ENCODE results near the gene HTR3A. TPM values are rescaled to one million over a fixed set of nuclear protein-coding genes. Genes with fewer than 3 reads are reported as not detected.

The HTR3A gene
- total RNA-seq, 1 donor from 2014 or later, result 0.27 TPM

GRCh38 chr11:114027926-114028325 lies 53.0 kb downstream of the HTR3A start:
- no peaks in the 10 kb centered on the region for H3K36me3 Mint-ChIP-seq
- TF ChIP-seq CTCF (conservative IDR thresholded peaks at IDR 0.05), result no peak
- no peak for DNase-seq (ENCODE audit: extremely low spot score, unreplicated experiment)
- H3K27me3 Mint-ChIP-seq, result peaks cover 65% of the 10 kb centered on the region
- no peaks in the 10 kb centered on the region for H3K4me1 Mint-ChIP-seq (ENCODE audit: unreplicated experiment)
- H3K9me3 Mint-ChIP-seq, result no peaks in the 10 kb centered on the region
- H3K27ac Mint-ChIP-seq, result no peak overlapping the region
- H3K4me3 Mint-ChIP-seq, result no peak overlapping the region

- Mint-ChIP-seq H3K27ac (no peak overlapping the region), H3K27me3 (peaks cover 68% of the 10 kb centered on the region), H3K4me1 (ENCODE audit: unreplicated experiment) (peaks cover 2% of the 10 kb centered on the region), H3K36me3 (no peaks in the 10 kb centered on the region), H3K4me3 (no peak overlapping the region), H3K9me3 (no peaks in the 10 kb centered on the region)
- no peak for TF ChIP-seq CTCF (conservative IDR thresholded peaks at IDR 0.05)
- DNase-seq (ENCODE audit: extremely low spot score, unreplicated experiment), result no peak
These were observed 56.5 kb downstream of the HTR3A start for GRCh38 chr11:114031246-114031966.

- no peak for TF ChIP-seq CTCF (conservative IDR thresholded peaks at IDR 0.05)
- Mint-ChIP-seq H3K4me3 (no peak overlapping the region), H3K27me3 (peaks cover 67% of the 10 kb centered on the region), H3K27ac (no peak overlapping the region), H3K4me1 (ENCODE audit: unreplicated experiment) (peaks cover 7% of the 10 kb centered on the region), H3K36me3 (no peaks in the 10 kb centered on the region), H3K9me3 (no peaks in the 10 kb centered on the region)
- DNase-seq (ENCODE audit: extremely low spot score, unreplicated experiment), result no peak
These were observed 57.0 kb downstream of the HTR3A start for GRCh38 chr11:114031967-114032320.

GRCh38 chr11:114033066-114033465 lies 58.2 kb downstream of the HTR3A start:
- no peak for DNase-seq (ENCODE audit: extremely low spot score, unreplicated experiment)
- no peaks in the 10 kb centered on the region for H3K36me3 Mint-ChIP-seq
- H3K27me3 Mint-ChIP-seq, result peaks cover 65% of the 10 kb centered on the region
- peaks cover 9% of the 10 kb centered on the region for H3K4me1 Mint-ChIP-seq (ENCODE audit: unreplicated experiment)
- TF ChIP-seq CTCF (conservative IDR thresholded peaks at IDR 0.05), result no peak
- no peak overlapping the region for H3K4me3 Mint-ChIP-seq
- no peak overlapping the region for H3K27ac Mint-ChIP-seq
- no peaks in the 10 kb centered on the region for H3K9me3 Mint-ChIP-seq

GRCh38 chr11:114033572-114033971 lies 58.7 kb downstream of the HTR3A start:
- Mint-ChIP-seq H3K27me3 (peaks cover 67% of the 10 kb centered on the region), H3K4me3 (no peak overlapping the region), H3K4me1 (ENCODE audit: unreplicated experiment) (peaks cover 9% of the 10 kb centered on the region), H3K9me3 (no peaks in the 10 kb centered on the region), H3K27ac (no peak overlapping the region), H3K36me3 (no peaks in the 10 kb centered on the region)
- DNase-seq (ENCODE audit: extremely low spot score, unreplicated experiment), result no peak
- TF ChIP-seq CTCF (conservative IDR thresholded peaks at IDR 0.05), result no peak
